Activated T-cell treated with anti-CD3 and anti-CD28 coated beads, Interleukin-2, amount 50 U/mL, for 72 hours (primary cell): ENCODE data around the gene C2CD4D. TPM values are rescaled to one million over a fixed set of nuclear protein-coding genes. Genes with fewer than 3 reads are reported as not detected.

ENCODE experiments used
- ATAC-seq, 2 donors: fragments of 150-1000 bp; cut with Tn5 transposase; replicated peaks in 1 of 2; 2 replicates each; pipeline ENCODE4 v1.10.0; 2021; ENCODE audit warnings: moderate library complexity in 2 of 2, mild to moderate bottlenecking in 1 of 2
- DNase-seq, 2 donors: peaks; one replicate each; pipeline ENCODE4 v3.0.0; 2021 to 2022; ENCODE audit warnings: mixed read lengths in 1 of 2
- H3K27ac Mint-ChIP-seq: one replicate; pipeline ENCODE4 v1.8.0; 2022; ENCODE audit warnings: mild to moderate bottlenecking, moderate library complexity, mixed read lengths
- H3K27me3 Mint-ChIP-seq: one replicate; pipeline ENCODE4 v1.8.0; 2022; ENCODE audit warnings: low read depth, mixed read lengths
- H3K36me3 Mint-ChIP-seq, 2 donors: one replicate each; pipeline ENCODE4 v1.8.0; 2022; ENCODE audit warnings: mixed read lengths in 2 of 2, mild to moderate bottlenecking in 1 of 2; ENCODE audit not compliant: insufficient read depth in 2 of 2
- H3K4me1 Mint-ChIP-seq: one replicate; pipeline ENCODE4 v1.8.0; 2022; ENCODE audit warnings: low read depth, mixed read lengths
- H3K4me3 Mint-ChIP-seq, 2 donors: one replicate each; pipeline ENCODE4 v1.8.0; 2022; ENCODE audit warnings: mild to moderate bottlenecking in 2 of 2, mixed read lengths in 2 of 2, moderate library complexity in 2 of 2
- H3K9me3 Mint-ChIP-seq, 2 donors: one replicate each; pipeline ENCODE4 v1.8.0; 2022; ENCODE audit warnings: mixed read lengths in 2 of 2
- total RNA-seq, 2 donors: library from RNA; stranded (reverse); gene quantifications; one replicate each; pipeline ENCODE4 v1.2.3, GENCODE V29; 2022

Gene C2CD4D
- total RNA-seq, 2 donors from 2014 or later = 2.1 to 4.4 TPM

DNA sequence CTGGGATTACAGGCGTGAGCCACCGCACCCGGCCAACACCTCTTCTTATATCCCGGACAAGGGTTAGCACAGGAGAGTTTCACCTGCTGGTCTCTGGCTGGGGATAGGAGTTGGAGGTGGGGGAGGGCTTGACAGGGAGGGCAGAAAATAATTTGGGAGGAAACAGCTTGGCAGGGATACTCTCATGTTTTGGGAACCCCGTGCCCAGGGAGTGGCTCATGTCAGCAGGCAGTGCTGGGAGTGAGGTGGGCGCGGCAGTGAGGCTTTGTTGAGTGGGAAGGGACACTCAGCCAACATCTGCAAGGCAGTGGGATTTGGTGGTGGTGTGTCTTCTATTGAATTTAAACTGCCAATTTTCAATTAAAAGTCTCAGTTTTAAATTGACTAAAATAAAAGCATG lies 15.0 kb upstream of the C2CD4D start:
- H3K36me3 Mint-ChIP-seq = peaks cover 2 to 6% of the 10 kb centered on the region in 2 donors
- H3K27ac Mint-ChIP-seq = no peak overlapping the region
- no peaks in the 10 kb centered on the region for H3K9me3 Mint-ChIP-seq
- no peak for ATAC-seq
- H3K4me1 Mint-ChIP-seq = peaks cover 6% of the 10 kb centered on the region
- no peaks in the 10 kb centered on the region for H3K27me3 Mint-ChIP-seq
- DNase-seq = no peak
- H3K4me3 Mint-ChIP-seq = no peak overlapping the region

- Mint-ChIP-seq H3K9me3 (no peaks in the 10 kb centered on the region), H3K4me3 (no peak within 1 kb of the TSS), H3K36me3 (peaks cover 5 to 9% of the 10 kb centered on the region in 2 donors), H3K27ac (no peak within 1 kb of the TSS), H3K4me1 (peaks cover 13% of the 10 kb centered on the region), H3K27me3 (no peaks in the 10 kb centered on the region)
- ATAC-seq = no peak
- no peak for DNase-seq
Measured at GRCh38 chr1:151853411-151853943, 13.9 kb upstream of the C2CD4D start, which contains the start of gene THEM5. Gene THEM5, minus strand, starts transcription at chr1:151853712. Its CDS starts 147 bp downstream, at chr1:151853565.

- H3K36me3 Mint-ChIP-seq = peaks cover 5 to 9% of the 10 kb centered on the region in 2 donors
- no peak for ATAC-seq
Measured at GRCh38 chr1:151852733-151853132, 13.1 kb upstream of the C2CD4D start.

DNA sequence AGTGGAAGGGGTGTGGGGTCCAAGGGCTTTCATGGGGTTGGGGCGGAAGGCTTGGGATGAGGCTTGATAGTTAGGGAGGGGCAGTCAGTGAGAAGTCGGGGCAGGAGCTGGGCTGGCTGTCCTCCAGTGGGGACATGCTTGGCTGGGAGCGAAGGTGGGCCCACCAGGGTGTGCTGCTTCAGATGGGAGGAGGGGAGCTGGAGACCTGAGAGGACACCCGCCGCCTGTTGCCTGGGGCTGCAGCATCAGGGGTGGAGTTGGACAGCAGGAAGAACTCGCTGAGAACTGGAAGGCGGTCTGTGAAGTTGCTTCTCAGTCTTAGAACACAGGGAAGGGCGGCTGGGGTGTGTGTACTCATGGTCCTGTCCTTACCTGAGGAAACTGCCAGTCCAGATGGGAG lies 12.3 kb upstream of the C2CD4D start:
- Mint-ChIP-seq H3K27ac (no peak overlapping the region), H3K4me3 (no peak overlapping the region), H3K27me3 (no peaks in the 10 kb centered on the region), H3K4me1 (peaks cover 24% of the 10 kb centered on the region), H3K9me3 (no peaks in the 10 kb centered on the region), H3K36me3 (peaks cover 5 to 9% of the 10 kb centered on the region in 2 donors)
- no peak for ATAC-seq
- DNase-seq = no peak

More at GRCh38 chr1:151852733-151853132, 13.1 kb upstream of the C2CD4D start:
- Mint-ChIP-seq H3K27me3 (no peaks in the 10 kb centered on the region), H3K4me3 (no peak overlapping the region), H3K4me1 (peaks cover 21% of the 10 kb centered on the region), H3K9me3 (no peaks in the 10 kb centered on the region), H3K27ac (no peak overlapping the region)
- DNase-seq = no peak

- peak overlapping the region; percentile 14 to 74 for H3K4me3 Mint-ChIP-seq
- ATAC-seq = no peak
- peaks cover 9 to 14% of the 10 kb centered on the region in 2 donors for H3K36me3 Mint-ChIP-seq
Measured at GRCh38 chr1:151849871-151850270, 10.3 kb upstream of the C2CD4D start.

DNA sequence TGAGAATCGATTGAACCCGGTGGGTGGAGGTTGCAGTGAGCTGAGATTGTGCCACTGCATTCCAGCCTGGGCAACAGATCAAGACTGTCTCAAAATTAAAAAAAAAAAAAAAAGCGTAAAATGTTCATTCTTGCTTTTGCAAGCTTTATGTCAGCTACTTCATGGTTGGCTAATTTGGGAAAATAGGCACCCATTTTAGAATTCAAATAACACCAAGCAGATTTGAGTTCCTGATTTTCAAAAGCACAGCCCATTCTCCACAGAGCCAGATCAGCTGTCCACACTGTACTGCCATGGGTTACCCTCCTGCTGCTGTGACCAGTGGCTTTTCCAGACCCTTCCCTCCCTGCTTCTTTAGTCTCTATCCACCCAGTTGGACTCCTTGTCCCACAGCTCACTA lies 9.5 kb upstream of the C2CD4D start:
- Mint-ChIP-seq H3K4me3 (peak overlapping the region; percentile 71 to 74), H3K27ac (peak overlapping the region; percentile 93), H3K9me3 (no peaks in the 10 kb centered on the region), H3K36me3 (peaks cover 9 to 16% of the 10 kb centered on the region in 2 donors), H3K4me1 (peaks cover 38% of the 10 kb centered on the region), H3K27me3 (no peaks in the 10 kb centered on the region)
- ATAC-seq (no peak), DNase-seq (no peak)

More at GRCh38 chr1:151849871-151850270, 10.3 kb upstream of the C2CD4D start:
- H3K27me3 Mint-ChIP-seq = no peaks in the 10 kb centered on the region
- no peak for DNase-seq
- peaks cover 38% of the 10 kb centered on the region for H3K4me1 Mint-ChIP-seq
- H3K27ac Mint-ChIP-seq = peak overlapping the region; percentile 93
- H3K9me3 Mint-ChIP-seq = no peaks in the 10 kb centered on the region

DNA sequence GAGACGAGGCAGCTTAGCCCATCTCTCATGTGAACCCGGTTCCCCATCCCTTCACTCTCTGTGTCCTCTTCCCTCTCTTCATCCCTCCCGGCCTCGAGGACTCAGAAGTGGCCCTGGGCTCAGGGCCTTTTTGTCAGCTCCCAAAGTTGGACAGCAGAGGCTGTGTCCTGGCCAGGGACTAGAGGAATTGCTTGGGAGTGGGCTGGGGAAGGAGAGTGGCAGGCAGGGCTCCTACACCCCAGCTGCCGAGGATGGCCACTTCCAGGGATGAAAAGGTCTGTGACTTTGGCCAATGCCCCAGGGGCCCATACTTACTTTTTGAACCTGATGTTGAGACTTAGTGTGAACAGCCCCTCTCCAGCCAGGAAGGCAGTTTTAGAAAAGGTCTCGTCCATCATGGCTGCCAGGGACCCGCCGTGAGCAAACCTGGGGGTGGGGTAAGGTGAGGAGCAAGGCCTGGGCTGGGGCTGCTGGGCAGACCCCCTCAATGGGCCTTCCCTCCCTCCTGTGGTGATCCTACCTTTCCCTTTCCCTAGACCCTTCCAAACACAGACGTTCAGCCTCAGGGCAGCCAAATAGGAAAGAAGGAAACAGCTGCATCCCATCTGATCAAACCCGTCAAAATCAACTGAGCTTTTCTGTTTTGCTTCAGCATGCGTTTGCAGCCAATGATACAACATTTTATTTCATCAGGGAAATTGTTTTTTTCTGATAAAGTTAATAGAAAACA lies 8.4 kb upstream of the C2CD4D start:
- Mint-ChIP-seq H3K27ac (peak overlapping the region; percentile 93), H3K4me3 (peak overlapping the region; percentile 71 to 74), H3K36me3 (peaks cover 9 to 16% of the 10 kb centered on the region in 2 donors), H3K4me1 (peaks cover 38% of the 10 kb centered on the region), H3K9me3 (no peaks in the 10 kb centered on the region), H3K27me3 (no peaks in the 10 kb centered on the region)
- ATAC-seq = peak; percentile 8
- DNase-seq = no peak

DNA sequence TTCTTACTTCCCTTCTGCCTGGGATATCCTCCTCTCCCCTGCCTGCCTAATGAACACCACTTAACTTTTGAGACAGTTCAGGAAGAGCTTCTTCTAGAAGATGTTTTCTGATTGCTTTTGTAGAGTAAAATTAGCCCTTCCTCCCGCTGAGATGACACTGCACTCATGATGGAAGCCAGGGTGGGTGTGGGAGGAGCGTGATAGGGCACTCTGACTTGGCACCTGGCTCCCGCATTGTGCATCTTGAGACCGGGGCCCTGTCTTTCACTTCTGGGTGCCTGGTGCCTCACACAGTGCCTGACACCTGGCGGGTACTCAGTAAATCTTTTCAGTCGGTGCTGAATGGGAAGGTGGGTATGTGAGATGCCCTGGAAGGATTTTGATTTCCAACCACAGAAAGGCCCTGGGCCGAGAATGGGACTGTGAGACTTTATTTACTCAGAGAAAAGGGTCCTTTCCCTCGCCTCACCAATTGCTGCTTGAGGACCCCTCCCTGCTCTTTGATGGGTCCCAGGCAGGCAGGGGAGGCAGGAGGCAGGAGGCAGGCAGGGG lies 7.1 kb upstream of the C2CD4D start:
- peak overlapping the region; percentile 63 to 65 for H3K4me3 Mint-ChIP-seq
- H3K4me1 Mint-ChIP-seq = peaks cover 38% of the 10 kb centered on the region
- peak; percentile 31 to 38 for ATAC-seq
- H3K27me3 Mint-ChIP-seq = no peaks in the 10 kb centered on the region
- peak overlapping the region; percentile 88 for H3K27ac Mint-ChIP-seq
- peaks cover 9 to 17% of the 10 kb centered on the region in 2 donors for H3K36me3 Mint-ChIP-seq
- peak in 1 of 2 donors; percentile 39 for DNase-seq
- no peaks in the 10 kb centered on the region for H3K9me3 Mint-ChIP-seq

- peak; percentile 78 to 83 for ATAC-seq
- H3K4me3 Mint-ChIP-seq = peak overlapping the region; percentile 63 to 65
- peak overlapping the region; percentile 88 for H3K27ac Mint-ChIP-seq
- peak; percentile 60 to 67 for DNase-seq
- H3K27me3 Mint-ChIP-seq = no peaks in the 10 kb centered on the region
- no peaks in the 10 kb centered on the region for H3K9me3 Mint-ChIP-seq
- peaks cover 38% of the 10 kb centered on the region for H3K4me1 Mint-ChIP-seq
- H3K36me3 Mint-ChIP-seq = peaks cover 9 to 17% of the 10 kb centered on the region in 2 donors
Measured at GRCh38 chr1:151846062-151846568, 6.5 kb upstream of the C2CD4D start.

GRCh38 chr1:151843398-151843797 lies 3.8 kb upstream of the C2CD4D start:
- H3K4me1 Mint-ChIP-seq = peaks cover 42% of the 10 kb centered on the region
- no peak for ATAC-seq
- no peaks in the 10 kb centered on the region for H3K27me3 Mint-ChIP-seq
- no peak for DNase-seq
- no peak overlapping the region for H3K27ac Mint-ChIP-seq
- no peak overlapping the region for H3K4me3 Mint-ChIP-seq
- no peaks in the 10 kb centered on the region for H3K9me3 Mint-ChIP-seq
- peaks cover 9 to 12% of the 10 kb centered on the region in 2 donors for H3K36me3 Mint-ChIP-seq

GRCh38 chr1:151841141-151841540 lies 1.5 kb upstream of the C2CD4D start:
- peak overlapping the region; percentile 80 for H3K27ac Mint-ChIP-seq

DNA sequence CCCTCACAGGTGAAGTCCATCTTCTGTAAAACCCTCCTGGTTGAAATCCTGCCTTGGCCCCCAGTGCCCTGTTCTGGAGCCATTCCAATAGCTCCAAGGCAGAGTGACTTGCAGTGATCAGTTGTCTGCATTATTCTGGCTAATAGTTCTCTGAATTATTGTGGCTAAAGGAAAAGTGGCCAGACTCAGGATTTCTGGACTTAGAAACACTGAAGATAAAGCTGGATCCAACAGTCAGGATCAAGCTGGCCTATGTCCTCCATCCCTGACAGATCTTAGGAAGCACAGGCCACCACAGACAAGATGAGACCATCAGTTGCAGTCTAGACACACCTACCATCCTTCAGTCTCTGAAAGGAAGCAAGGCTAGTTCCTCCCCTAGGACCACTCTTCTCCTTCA lies 801 bp upstream of the C2CD4D start:
- H3K27me3 Mint-ChIP-seq = no peaks in the 10 kb centered on the region
- ATAC-seq (no peak), DNase-seq (no peak)
- H3K36me3 Mint-ChIP-seq = peaks cover 4 to 8% of the 10 kb centered on the region in 2 donors
- no peaks in the 10 kb centered on the region for H3K9me3 Mint-ChIP-seq
- peak overlapping the region; percentile 80 for H3K27ac Mint-ChIP-seq
- H3K4me1 Mint-ChIP-seq = peaks cover 35% of the 10 kb centered on the region
- H3K4me3 Mint-ChIP-seq = peak overlapping the region; percentile 88 to 97

More at GRCh38 chr1:151841141-151841540, 1.5 kb upstream of the C2CD4D start:
- ATAC-seq = no peak
- Mint-ChIP-seq H3K36me3 (peaks cover 7 to 10% of the 10 kb centered on the region in 2 donors), H3K9me3 (no peaks in the 10 kb centered on the region), H3K4me1 (peaks cover 41% of the 10 kb centered on the region), H3K4me3 (peak overlapping the region; percentile 88 to 97), H3K27me3 (no peaks in the 10 kb centered on the region)
- no peak for DNase-seq

GRCh38 chr1:151839082-151839412 lies 573 bp downstream of the C2CD4D start:
- Mint-ChIP-seq H3K36me3 (peaks cover 4 to 5% of the 10 kb centered on the region in 2 donors), H3K4me3 (peak overlapping the region; percentile 88 to 97), H3K9me3 (no peaks in the 10 kb centered on the region), H3K4me1 (peaks cover 44% of the 10 kb centered on the region), H3K27ac (peak overlapping the region; percentile 77), H3K27me3 (no peaks in the 10 kb centered on the region)
- DNase-seq (no peak), ATAC-seq (no peak)
